ENCODE results near the gene CCL17.

The CCL17 gene

GRCh38 chr16:57377080-57377841, 27.3 kb upstream of the CCL17 start:
- no peak for DNase-seq (ENCODE audit: low read depth in 2 of 2)

GRCh38 chr16:57379579-57379978, 25.0 kb upstream of the CCL17 start:
- DNase-seq (ENCODE audit: low read depth in 2 of 2) = no peak

DNA sequence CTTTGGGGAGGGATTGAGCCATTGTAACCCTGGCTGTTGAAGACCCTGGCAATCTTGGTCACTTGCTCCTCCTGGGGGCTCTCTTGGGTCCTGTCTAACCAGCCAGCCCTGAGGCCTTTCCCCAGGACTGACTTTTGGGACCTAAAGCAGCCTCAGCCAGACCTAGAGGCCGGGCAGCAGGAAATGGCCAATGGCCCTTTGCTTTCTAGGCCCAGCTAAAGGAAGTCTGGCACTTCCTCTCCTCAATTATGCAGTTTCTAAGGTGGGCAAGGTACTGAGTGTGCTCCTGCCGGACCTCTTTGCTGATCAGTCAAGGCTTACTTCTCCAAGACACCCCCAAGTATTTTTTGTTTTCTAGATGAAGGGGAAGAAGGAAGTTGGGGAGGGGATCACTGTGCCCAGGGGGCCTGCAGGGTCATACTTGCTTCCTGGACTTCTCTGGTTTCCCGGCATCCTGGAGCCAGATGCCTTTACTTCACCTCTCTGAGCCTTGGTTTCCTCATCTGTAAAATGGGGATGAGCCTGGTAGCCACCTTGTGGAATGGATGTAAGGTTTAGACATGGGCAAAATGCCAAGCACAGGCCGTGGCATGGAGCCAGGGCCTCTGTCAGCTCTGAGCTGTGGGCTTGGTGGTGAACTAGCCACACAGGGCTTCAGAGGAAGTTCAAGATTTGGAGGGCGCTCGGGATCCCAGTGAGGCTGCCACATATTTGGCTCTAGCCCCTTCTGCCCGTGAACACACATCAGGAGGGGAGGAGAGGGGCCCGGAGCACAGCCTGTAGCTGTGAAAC, 23.7 kb upstream of the CCL17 start:
- no peak for DNase-seq (ENCODE audit: low read depth in 2 of 2)

GRCh38 chr16:57381791-57382534, 22.6 kb upstream of the CCL17 start:
- DNase-seq (ENCODE audit: low read depth in 2 of 2) = no peak

DNA sequence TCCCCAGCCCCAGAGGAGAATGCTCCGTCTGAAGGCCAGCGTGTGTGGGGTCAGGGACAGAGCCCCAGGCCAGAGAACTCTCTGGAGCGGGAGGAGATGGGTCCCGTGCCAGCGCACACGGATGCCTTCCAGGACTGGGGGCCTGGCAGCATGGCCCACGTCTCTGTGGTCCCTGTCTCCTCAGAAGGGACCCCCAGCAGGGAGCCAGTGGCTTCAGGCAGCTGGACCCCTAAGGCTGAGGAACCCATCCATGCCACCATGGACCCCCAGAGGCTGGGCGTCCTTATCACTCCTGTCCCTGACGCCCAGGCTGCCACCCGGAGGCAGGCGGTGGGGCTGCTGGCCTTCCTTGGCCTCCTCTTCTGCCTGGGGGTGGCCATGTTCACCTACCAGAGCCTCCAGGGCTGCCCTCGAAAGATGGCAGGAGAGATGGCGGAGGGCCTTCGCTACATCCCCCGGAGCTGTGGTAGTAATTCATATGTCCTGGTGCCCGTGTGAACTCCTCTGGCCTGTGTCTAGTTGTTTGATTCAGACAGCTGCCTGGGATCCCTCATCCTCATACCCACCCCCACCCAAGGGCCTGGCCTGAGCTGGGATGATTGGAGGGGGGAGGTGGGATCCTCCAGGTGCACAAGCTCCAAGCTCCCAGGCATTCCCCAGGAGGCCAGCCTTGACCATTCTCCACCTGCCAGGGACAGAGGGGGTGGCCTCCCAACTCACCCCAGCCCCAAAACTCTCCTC, 21.9 kb upstream of the CCL17 start:
- no peak for DNase-seq (ENCODE audit: low read depth in 2 of 2)

DNA sequence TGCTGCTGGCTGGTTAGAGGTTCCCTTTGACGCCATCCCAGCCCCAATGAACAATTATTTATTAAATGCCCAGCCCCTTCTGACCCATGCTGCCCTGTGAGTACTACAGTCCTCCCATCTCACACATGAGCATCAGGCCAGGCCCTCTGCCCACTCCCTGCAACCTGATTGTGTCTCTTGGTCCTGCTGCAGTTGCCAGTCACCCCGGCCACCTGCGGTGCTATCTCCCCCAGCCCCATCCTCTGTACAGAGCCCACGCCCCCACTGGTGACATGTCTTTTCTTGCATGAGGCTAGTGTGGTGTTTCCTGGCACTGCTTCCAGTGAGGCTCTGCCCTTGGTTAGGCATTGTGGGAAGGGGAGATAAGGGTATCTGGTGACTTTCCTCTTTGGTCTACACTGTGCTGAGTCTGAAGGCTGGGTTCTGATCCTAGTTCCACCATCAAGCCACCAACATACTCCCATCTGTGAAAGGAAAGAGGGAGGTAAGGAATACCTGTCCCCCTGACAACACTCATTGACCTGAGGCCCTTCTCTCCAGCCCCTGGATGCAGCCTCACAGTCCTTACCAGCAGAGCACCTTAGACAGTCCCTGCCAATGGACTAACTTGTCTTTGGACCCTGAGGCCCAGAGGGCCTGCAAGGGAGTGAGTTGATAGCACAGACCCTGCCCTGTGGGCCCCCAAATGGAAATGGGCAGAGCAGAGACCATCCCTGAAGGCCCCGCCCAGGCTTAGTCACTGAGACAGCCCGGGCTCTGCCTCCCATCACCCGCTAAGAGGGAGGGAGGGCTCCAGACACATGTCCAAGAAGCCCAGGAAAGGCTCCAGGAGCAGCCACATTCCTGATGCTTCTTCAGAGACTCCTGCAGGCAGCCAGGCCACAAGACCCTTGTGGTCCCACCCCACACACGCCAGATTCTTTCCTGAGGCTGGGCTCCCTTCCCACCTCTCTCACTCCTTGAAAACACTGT, 21.0 kb upstream of the CCL17 start:
- DNase-seq (ENCODE audit: low read depth in 2 of 2) = no peak

DNA sequence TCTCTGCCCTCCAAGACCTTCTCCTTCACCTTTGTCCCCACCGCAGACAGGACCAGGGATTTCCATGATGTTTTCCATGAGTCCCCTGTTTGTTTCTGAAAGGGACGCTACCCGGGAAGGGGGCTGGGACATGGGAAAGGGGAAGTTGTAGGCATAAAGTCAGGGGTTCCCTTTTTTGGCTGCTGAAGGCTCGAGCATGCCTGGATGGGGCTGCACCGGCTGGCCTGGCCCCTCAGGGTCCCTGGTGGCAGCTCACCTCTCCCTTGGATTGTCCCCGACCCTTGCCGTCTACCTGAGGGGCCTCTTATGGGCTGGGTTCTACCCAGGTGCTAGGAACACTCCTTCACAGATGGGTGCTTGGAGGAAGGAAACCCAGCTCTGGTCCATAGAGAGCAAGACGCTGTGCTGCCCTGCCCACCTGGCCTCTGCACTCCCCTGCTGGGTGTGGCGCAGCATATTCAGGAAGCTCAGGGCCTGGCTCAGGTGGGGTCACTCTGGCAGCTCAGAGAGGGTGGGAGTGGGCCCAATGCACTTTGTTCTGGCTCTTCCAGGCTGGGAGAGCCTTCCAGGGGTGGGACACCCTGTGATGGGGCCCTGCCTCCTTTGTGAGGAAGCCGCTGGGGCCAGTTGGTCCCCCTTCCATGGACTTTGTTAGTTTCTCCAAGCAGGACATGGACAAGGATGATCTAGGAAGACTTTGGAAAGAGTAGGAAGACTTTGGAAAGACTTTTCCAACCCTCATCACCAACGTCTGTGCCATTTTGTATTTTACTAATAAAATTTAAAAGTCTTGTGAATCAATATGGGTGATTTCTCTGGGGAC, 20.1 kb upstream of the CCL17 start:
- no peak for DNase-seq (ENCODE audit: low read depth in 2 of 2)

GRCh38 chr16:57385083-57385482, 19.5 kb upstream of the CCL17 start:
- no peak for DNase-seq (ENCODE audit: low read depth in 2 of 2)

GRCh38 chr16:57386381-57386951, 18.1 kb upstream of the CCL17 start:
- DNase-seq (ENCODE audit: low read depth in 2 of 2) = peak; percentile 12

DNA sequence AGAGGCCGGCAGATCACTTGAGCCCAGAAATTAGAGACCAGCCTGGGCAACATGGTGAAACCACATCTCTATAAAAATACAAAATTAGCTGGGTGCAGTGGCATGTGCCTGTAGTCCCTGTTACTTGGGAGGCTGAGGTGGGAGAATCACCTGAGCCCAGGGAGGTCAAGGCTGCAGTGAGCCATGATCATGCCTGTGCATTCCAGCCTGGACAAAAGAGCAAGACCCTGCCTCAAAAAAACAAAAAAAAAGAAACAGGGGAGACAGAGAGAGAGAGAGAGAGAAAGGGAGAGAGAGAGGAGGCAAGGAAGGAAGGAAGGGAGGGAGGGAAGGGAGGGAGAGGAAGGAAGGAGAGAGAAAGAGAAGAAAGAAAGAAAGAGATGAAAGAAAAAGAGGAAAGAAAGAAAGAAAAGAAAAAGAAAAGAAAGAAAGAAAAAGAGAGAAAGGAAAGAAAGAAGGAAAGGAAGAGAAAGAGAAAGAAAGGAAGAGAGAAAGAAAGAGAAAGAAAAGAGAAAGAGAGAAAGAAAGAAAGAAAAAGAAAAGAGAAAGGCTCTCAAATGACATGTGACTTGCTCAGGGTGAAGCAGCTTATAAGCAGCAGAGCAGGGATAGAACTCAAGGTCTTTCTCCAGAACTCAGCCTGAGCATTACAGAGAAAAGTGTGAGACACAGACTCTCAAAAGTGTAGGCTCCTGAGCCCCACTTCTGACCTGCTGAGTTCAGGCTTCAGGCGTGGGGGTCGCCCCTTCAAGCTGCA, 16.8 kb upstream of the CCL17 start:
- DNase-seq (ENCODE audit: low read depth in 2 of 2) = no peak

GRCh38 chr16:57388359-57389086, 16.0 kb upstream of the CCL17 start:
- DNase-seq (ENCODE audit: low read depth in 2 of 2) = no peak

DNA sequence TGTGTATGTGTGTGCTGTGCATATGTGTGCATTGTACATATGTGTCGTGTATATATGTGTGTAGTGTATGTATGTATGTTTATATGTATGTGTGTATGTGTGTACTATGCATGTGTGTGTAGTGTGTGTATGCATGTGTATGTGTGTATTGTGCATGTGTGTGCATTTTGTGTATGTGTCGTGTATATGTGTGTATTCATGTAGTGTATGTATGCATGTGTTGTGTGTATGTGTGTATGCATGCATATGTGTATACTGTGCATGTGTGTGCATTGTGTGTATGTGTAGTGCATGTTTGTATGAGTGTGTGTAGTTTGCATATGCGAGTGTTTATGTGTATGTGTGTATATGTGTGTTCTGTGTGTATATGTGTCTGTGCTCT, 15.5 kb upstream of the CCL17 start:
- DNase-seq (ENCODE audit: low read depth in 2 of 2) = no peak

- no peak for DNase-seq (ENCODE audit: low read depth in 2 of 2)
These were observed 13.8 kb upstream of the CCL17 start for GRCh38 chr16:57390636-57391295.

- DNase-seq (ENCODE audit: low read depth in 2 of 2) = no peak
These were observed 13.3 kb upstream of the CCL17 start for GRCh38 chr16:57391300-57391699.

GRCh38 chr16:57391708-57392107, 12.9 kb upstream of the CCL17 start:
- no peak for DNase-seq (ENCODE audit: low read depth in 2 of 2)

DNA sequence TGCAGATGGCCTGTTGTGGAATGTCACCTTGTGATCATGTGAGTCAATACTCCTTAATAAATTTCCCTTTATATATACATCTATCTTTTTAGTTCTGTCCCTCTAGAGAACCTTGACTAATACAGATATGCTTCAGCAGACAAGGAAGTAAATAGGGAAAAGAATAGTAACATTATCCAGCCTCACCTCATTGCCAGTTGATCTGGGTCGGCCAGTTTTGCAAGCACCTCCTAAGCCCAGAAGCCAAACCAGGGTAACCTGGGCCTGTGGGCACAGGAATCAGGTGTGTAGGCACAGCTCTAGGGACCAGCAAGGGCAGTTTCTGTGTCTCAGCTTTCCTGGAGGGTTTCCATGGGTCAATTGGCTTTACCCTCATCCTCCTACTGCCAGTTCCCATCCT, 11.9 kb upstream of the CCL17 start:
- no peak for DNase-seq (ENCODE audit: low read depth in 2 of 2)

GRCh38 chr16:57394444-57394843, 10.1 kb upstream of the CCL17 start:
- DNase-seq (ENCODE audit: low read depth in 2 of 2) = no peak

Measured in fibroblast of skin of left biceps (primary cell).